ENCODE results near the gene ATG2A. TPM values are rescaled to one million over a fixed set of nuclear protein-coding genes. Genes with fewer than 3 reads are reported as not detected.
A peak's percentile ranks its signal among the peaks of the same experiment; 100 is the strongest.

ATG2A gene
- total and polyA plus RNA-seq, 2 of the 8 experiments (the other 6 are each of a cell fraction or from before 2014, with no cell fraction given) = 12.1 to 22.1 TPM

DNA sequence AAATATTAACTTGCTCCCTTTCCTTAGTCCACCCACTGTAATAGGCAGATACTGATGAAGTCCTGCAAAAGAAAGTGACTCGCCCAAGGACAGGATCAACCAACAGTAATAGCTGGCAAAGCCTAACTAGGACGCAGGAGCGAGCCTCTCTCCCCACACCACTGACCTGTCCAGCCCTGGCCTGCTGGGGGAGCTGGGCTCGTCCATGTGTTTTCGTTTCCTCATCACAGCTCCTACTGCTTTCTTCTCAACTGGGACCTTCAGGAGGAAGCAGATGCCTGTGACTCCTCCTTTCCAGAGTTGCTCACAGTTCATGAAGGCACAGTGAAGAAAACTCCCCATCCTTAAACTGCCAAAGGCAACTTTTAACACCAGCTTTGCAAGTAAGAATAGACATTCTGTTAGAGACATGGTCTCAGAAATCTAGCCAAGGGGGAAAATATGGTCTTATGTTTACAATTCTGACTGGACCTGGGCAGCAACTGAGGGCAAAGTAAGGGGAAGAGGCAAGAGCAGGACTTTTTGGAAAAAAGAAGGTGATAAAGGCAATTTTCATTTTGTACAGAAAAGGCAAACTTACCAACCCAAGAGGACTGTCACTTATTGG lies 30.3 kb upstream of the ATG2A start:
- H3K27ac ChIP-seq (ENCODE audit: low read depth, low read length) = no peak overlapping the region
- no peak overlapping the region for H3K4ac ChIP-seq (replicated peaks; ENCODE audit: insufficient read length, low read depth, low read length)
- peak overlapping the region; percentile 57; the same call in 1 of the 2 replicates for H2AFZ ChIP-seq (ENCODE audit: low read length)
- H2BK120ac ChIP-seq (replicated peaks; ENCODE audit: low read depth, low read length) = no peak overlapping the region
- ChIA-PET CTCF (ENCODE audit: partially characterized antibody) (interaction anchor here (0.9 to 1.7 kb wide), 7 partner anchors 10 to 94 kb away, joined by 3 to 5 read pairs (median 3); no protein-coding TSS in a partner anchor), POLR2A (ENCODE audit: partially characterized antibody) (interaction anchor here (0.8 to 1.1 kb wide), 2 partner anchors 11 to 67 kb away, joined by 3 to 4 read pairs; partner anchors contain the start of gene ARL2)
- no peak overlapping the region for H3K14ac ChIP-seq (ENCODE audit: insufficient read length)
- H2AK5ac ChIP-seq (ENCODE audit: low read depth, low read length) = no peak overlapping the region
- TF ChIP-seq TEAD4 (IDR thresholded peaks at IDR 0.05; ENCODE audit: low read depth, low read length) = no peak
- TF ChIP-seq, protein P1, sequence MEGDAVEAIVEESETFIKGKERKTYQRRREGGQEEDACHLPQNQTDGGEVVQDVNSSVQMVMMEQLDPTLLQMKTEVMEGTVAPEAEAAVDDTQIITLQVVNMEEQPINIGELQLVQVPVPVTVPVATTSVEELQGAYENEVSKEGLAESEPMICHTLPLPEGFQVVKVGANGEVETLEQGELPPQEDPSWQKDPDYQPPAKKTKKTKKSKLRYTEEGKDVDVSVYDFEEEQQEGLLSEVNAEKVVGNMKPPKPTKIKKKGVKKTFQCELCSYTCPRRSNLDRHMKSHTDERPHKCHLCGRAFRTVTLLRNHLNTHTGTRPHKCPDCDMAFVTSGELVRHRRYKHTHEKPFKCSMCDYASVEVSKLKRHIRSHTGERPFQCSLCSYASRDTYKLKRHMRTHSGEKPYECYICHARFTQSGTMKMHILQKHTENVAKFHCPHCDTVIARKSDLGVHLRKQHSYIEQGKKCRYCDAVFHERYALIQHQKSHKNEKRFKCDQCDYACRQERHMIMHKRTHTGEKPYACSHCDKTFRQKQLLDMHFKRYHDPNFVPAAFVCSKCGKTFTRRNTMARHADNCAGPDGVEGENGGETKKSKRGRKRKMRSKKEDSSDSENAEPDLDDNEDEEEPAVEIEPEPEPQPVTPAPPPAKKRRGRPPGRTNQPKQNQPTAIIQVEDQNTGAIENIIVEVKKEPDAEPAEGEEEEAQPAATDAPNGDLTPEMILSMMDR (IDR thresholded peaks at IDR 0.05; ENCODE audit: control extremely low read depth in 1 of 3, insufficient read depth in 1 of 3, low read depth in 1 of 3, low read length in 3 of 3) = peak in 1 of 3 experiments; percentile 6; a peak in 1 of 4 replicates
- TF ChIP-seq BACH1 (IDR thresholded peaks at IDR 0.05; ENCODE audit: low read length) = no peak
- TF ChIP-seq HDAC2 (IDR thresholded peaks at IDR 0.05; ENCODE audit: borderline replicate concordance in 1 of 2, low read depth in 2 of 2, low read length in 2 of 2) = no peak
- TF ChIP-seq CBX5 (IDR thresholded peaks at IDR 0.05; ENCODE audit: low read depth, low read length) = no peak
- H3K9ac ChIP-seq (replicated peaks in 1 of 4; ENCODE audit: extremely low read depth in 1 of 4, low read depth in 3 of 4, low read length in 3 of 4) = no peak overlapping the region
- FAIRE-seq (no peak), DNase-seq (ENCODE audit: low read depth in 1 of 2, low spot score in 2 of 2) (no peak)
- H3K18ac ChIP-seq (ENCODE audit: extremely low read depth, low read length) = no peak overlapping the region
- no peak overlapping the region for H4K91ac ChIP-seq (replicated peaks; ENCODE audit: insufficient read length, low read length)
- no peak overlapping the region for H3K23ac ChIP-seq (ENCODE audit: insufficient read length)
- H4K5ac ChIP-seq (ENCODE audit: insufficient read length, low read depth, low read length) = no peak overlapping the region
- no peak overlapping the region for H4K8ac ChIP-seq (ENCODE audit: extremely low read depth, insufficient read depth, low read length)
- H2BK15ac ChIP-seq (ENCODE audit: low read length) = no peak overlapping the region
- H2BK5ac ChIP-seq (ENCODE audit: low read depth, low read length) = no peak overlapping the region
- no peak overlapping the region for H3K56ac ChIP-seq (replicated peaks; ENCODE audit: insufficient read length, low read depth, low read length)
- no peaks in the 10 kb centered on the region for H3K79me1 ChIP-seq (ENCODE audit: low read depth, low read length)
- H3K4me2 ChIP-seq (ENCODE audit: insufficient read depth in 1 of 2, low read depth in 2 of 2, low read length in 2 of 2) = no peak overlapping the region
- H4K20me1 ChIP-seq (replicated peaks in 1 of 2; ENCODE audit: control insufficient read depth in 1 of 2, insufficient read depth in 2 of 2, low read length in 2 of 2) = no peaks in the 10 kb centered on the region
- no peak overlapping the region for H3K4me3 ChIP-seq (ENCODE audit: extremely low read depth in 1 of 4, insufficient read depth in 2 of 4, low read depth in 3 of 4, low read length in 4 of 4)
- no peaks in the 10 kb centered on the region; a peak in 1 of 7 replicates for H3K27me3 ChIP-seq (replicated peaks in 1 of 4; ENCODE audit: control insufficient read depth in 3 of 4, extremely low read depth in 1 of 4, insufficient read depth in 3 of 4, low read length in 3 of 4)
- no peaks in the 10 kb centered on the region for H3K79me2 ChIP-seq (ENCODE audit: control insufficient read depth in 1 of 2, insufficient read depth in 2 of 2, low read length in 2 of 2)
- no peak overlapping the region for H2BK12ac ChIP-seq (ENCODE audit: low read depth, low read length)
- H2BK20ac ChIP-seq (ENCODE audit: low read length) = no peak overlapping the region
- no peaks in the 10 kb centered on the region for H3K4me1 ChIP-seq (replicated peaks in 1 of 4; ENCODE audit: control insufficient read depth in 3 of 4, insufficient read depth in 4 of 4, low read length in 3 of 4)
- H3K36me3 ChIP-seq (ENCODE audit: control insufficient read depth in 2 of 4, insufficient read depth in 4 of 4, low read length in 3 of 4) = no peaks in the 10 kb centered on the region
- no peaks in the 10 kb centered on the region for H3K23me2 ChIP-seq (ENCODE audit: low read depth, low read length)
- H3K9me3 ChIP-seq (ENCODE audit: insufficient read depth in 2 of 2, low read depth in 1 of 2, low read length in 1 of 2) = no peaks in the 10 kb centered on the region
- 75% methylated on average over 5 of the region's 5 CpGs; no CpG with 5 or more reads in 1 of the 2 experiments for WGBS, 2 experiments (ENCODE audit: extremely low coverage in 1 of 2, insufficient coverage in 1 of 2, insufficient read length in 1 of 2, insufficient replicate concordance in 2 of 2, low coverage in 1 of 2, low lambda C conversion rate in 2 of 2, missing lambda C conversion rate in 1 of 2)
